ENCODE data around the gene FOXI1.

The FOXI1 gene

DNA sequence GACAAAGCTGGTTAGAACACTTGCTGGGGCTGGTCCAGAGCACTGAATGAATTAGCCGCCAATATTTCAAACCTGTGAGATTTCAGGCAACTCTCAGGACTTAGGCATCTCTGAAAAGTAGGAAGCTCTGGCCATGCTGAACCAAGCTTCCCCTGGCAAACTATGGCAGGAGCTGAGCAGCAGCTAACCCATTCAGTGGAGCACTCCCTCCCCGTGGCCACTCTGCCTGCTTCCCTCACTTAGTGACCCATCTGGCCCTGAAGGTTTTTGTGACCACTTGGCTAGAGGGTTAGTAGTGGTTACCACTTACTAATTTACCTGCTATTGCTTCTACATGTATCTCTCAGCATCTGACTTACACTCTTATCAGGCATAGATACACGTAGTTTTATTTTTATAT is 25.5 kb downstream of the FOXI1 start:
- no peaks in the 10 kb centered on the region for H3K4me1 ChIP-seq
- H3K27me3 ChIP-seq = no peaks in the 10 kb centered on the region
- no peak overlapping the region for H3K27ac ChIP-seq
- H3K36me3 ChIP-seq = no peaks in the 10 kb centered on the region
- TF ChIP-seq, protein P1, sequence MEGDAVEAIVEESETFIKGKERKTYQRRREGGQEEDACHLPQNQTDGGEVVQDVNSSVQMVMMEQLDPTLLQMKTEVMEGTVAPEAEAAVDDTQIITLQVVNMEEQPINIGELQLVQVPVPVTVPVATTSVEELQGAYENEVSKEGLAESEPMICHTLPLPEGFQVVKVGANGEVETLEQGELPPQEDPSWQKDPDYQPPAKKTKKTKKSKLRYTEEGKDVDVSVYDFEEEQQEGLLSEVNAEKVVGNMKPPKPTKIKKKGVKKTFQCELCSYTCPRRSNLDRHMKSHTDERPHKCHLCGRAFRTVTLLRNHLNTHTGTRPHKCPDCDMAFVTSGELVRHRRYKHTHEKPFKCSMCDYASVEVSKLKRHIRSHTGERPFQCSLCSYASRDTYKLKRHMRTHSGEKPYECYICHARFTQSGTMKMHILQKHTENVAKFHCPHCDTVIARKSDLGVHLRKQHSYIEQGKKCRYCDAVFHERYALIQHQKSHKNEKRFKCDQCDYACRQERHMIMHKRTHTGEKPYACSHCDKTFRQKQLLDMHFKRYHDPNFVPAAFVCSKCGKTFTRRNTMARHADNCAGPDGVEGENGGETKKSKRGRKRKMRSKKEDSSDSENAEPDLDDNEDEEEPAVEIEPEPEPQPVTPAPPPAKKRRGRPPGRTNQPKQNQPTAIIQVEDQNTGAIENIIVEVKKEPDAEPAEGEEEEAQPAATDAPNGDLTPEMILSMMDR (IDR thresholded peaks at IDR 0.05) = no peak
- no peak overlapping the region for H3K4me3 ChIP-seq
- peaks cover under 1 to 9% (median 3%) of the 10 kb centered on the region in 3 donors for H3K9me3 ChIP-seq
- DNase-seq = no peak
- intact Hi-C loops (cut with DNase I; ENCODE audit: low total_unique reads) = no loop called here

DNA sequence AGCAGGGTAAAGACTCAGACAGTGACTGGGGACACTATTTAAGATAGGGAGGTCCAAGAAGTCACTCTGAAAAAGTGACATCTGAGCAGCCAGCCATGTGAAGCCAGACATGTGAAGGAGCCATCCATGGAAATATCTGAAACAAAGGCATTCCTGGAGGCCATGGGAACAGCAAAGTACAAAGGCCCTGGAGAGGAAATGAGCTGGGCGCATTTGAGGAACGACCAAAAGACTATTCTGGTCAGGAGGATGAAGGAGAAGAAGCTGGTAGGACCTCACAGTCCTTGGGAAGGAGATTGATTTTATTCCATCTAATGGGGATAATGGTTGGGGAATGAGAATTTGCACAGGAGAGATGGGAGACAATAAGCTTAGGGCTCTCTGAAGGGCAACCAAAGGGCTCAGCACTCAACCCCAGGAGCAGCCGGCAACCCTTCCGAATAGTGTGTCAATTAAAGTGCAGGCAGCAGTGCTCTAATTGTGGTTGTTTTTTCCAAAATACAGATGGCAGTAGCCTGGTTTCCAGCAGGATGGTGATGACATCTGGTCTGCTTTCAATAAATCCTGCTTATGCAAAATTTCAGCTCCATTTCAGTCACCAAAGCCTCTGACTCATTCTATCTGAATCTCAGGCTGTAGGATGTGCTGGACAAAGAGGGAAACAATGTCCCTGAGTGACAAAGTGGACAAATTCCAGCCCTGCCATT is 26.7 kb downstream of the FOXI1 start:
- H3K36me3 ChIP-seq = no peaks in the 10 kb centered on the region
- no peak for DNase-seq
- H3K4me3 ChIP-seq = no peak overlapping the region
- TF ChIP-seq, protein P1 (IDR thresholded peaks at IDR 0.05) = no peak
- H3K4me1 ChIP-seq = no peaks in the 10 kb centered on the region
- no peaks in the 10 kb centered on the region for H3K27me3 ChIP-seq
- H3K9me3 ChIP-seq = no peaks in the 10 kb centered on the region
- no peak overlapping the region for H3K27ac ChIP-seq
- intact Hi-C loops (cut with DNase I; ENCODE audit: low total_unique reads) = no loop called here

DNA sequence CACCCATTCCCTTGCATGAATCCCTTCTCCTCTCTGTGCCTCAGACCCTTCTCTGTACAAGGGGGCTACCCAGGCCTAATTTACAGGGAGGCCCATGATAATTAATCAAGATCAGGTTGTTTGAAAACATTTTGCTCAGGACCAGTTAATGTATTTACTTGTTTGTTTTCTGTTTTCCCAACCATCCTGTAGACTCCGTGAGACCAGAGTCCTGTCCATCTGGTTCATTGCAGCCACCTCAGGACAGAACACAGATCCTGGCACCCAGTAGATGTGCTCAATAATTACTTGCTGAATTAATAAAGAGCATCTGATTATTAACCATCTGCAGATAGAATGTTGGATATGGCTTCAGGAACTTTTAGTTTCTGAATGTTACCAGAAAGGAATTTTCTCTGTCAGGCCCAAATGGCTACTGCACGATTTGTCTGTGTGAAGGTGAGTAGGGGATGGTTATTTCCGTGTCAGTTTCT is 27.3 kb downstream of the FOXI1 start:
- intact Hi-C loops (cut with DNase I; ENCODE audit: low total_unique reads) = no loop called here
- Histone ChIP-seq H3K4me1 (no peaks in the 10 kb centered on the region), H3K36me3 (no peaks in the 10 kb centered on the region), H3K27me3 (no peaks in the 10 kb centered on the region), H3K4me3 (no peak overlapping the region), H3K27ac (no peak overlapping the region), H3K9me3 (no peaks in the 10 kb centered on the region)
- DNase-seq = no peak
- TF ChIP-seq, protein P1 (IDR thresholded peaks at IDR 0.05) = no peak

DNA sequence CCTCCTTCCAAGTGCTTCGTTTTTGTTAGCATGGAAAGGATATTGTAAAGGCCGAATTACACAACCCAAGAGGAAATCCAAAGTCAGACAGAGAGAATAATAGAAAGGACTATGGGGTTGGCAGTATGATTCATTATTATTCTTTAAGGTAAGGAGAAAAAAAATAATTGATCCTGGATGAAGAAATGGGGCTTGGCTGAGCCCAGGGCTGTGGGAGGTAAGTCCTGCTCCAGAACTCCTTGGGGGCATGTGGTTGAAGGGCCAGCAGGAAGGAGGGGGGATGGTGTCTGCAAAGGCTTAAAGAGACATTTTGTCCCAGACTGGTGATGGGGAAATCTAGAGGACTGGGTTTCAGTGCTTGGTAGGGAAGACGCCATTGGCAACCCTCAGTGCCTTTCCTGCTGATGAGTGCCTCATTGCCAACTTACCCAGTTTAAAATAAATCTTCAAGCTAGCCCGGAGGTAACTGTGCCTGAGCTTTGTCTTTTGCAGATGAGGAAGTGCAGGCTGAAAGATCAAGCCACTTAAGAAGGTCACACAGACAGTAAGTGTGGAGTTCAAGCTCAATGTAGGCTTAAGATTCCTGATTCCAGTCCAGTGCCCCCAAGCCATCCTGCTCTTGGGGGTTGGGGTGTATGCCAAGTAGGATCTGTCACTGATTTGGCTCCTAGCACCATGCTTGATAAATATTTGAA is 30.2 kb downstream of the FOXI1 start:
- Histone ChIP-seq H3K27ac (no peak overlapping the region), H3K4me1 (no peaks in the 10 kb centered on the region), H3K27me3 (no peaks in the 10 kb centered on the region), H3K9me3 (no peaks in the 10 kb centered on the region), H3K4me3 (no peak overlapping the region), H3K36me3 (no peaks in the 10 kb centered on the region)
- DNase-seq = no peak
- TF ChIP-seq, protein P1 (IDR thresholded peaks at IDR 0.05) = no peak
- intact Hi-C loops (cut with DNase I; ENCODE audit: low total_unique reads) = no loop called here

DNA sequence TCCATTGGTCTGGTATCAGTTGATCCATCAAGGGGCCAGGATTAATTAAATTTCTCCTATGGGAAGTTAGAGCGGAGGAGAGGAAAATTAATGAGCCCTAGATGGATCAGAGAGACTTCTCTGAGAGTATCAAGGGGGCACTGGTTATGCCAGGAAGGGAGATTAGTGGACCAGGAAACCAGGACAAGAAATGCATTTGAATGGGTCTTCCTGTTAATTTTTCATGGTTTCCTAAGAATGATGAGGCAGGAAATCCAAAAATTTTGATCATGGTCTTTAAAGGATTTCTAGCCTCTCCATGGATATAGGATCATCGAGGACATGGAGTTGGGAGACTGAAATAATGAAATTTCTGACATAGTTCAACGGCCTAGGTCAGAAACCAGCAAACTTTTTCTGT is 30.8 kb downstream of the FOXI1 start:
- Histone ChIP-seq H3K9me3 (no peaks in the 10 kb centered on the region), H3K4me3 (no peak overlapping the region), H3K4me1 (no peaks in the 10 kb centered on the region), H3K36me3 (no peaks in the 10 kb centered on the region), H3K27me3 (no peaks in the 10 kb centered on the region), H3K27ac (no peak overlapping the region)
- DNase-seq = no peak
- intact Hi-C loops (cut with DNase I; ENCODE audit: low total_unique reads) = no loop called here
- TF ChIP-seq, protein P1 (IDR thresholded peaks at IDR 0.05) = no peak

All from tibial artery (tissue), 4 donors.